GM18873 (cell line): ENCODE data around the gene IRAK3.
"Not testable (repeated sequence)": the region's sequence is repeated elsewhere in the genome, so short reads cannot be mapped to it uniquely, and the experiment has no call there.

Experiments
- ATAC-seq: cut with Tn5 transposase; IDR thresholded peaks from one replicate; pipeline ENCODE4 v1.9.1; 2021; ENCODE audit warnings: mild to moderate bottlenecking, moderate library complexity, moderate number of reproducible peaks; ENCODE audit not compliant: unreplicated experiment, low FRiP score

IRAK3 gene

GRCh38 chr12:66169221-66170170 is 19.5 kb upstream of the IRAK3 start, which contains the start of gene TMBIM4:
Gene TMBIM4 (minus strand): TSS chr12:66169996. CDS start chr12:66169951, 45 bp downstream.
- peak; percentile 80 for ATAC-seq

- no peak for ATAC-seq
Observed at GRCh38 chr12:66170606-66171005, 18.4 kb upstream of the IRAK3 start.

GRCh38 chr12:66174391-66175325 is 14.4 kb upstream of the IRAK3 start:
- not testable (repeated sequence) for ATAC-seq

- ATAC-seq, result no peak
Observed at GRCh38 chr12:66176105-66176900, 12.7 kb upstream of the IRAK3 start.

GRCh38 chr12:66182956-66183355 is 6.1 kb upstream of the IRAK3 start:
- ATAC-seq, result no peak

GRCh38 chr12:66184822-66185221 is 4.2 kb upstream of the IRAK3 start:
- ATAC-seq, result not testable (repeated sequence)

- ATAC-seq, result no peak
Observed at GRCh38 chr12:66187036-66187435, 2.0 kb upstream of the IRAK3 start.

GRCh38 chr12:66187821-66188220 is 1.2 kb upstream of the IRAK3 start:
- no peak for ATAC-seq

GRCh38 chr12:66189486-66189843 is 451 bp downstream of the IRAK3 start:
- peak; percentile 4 for ATAC-seq

GRCh38 chr12:66189889-66190288 is 875 bp downstream of the IRAK3 start:
- ATAC-seq, result no peak

GRCh38 chr12:66190519-66191370 is 1.7 kb downstream of the IRAK3 start:
- no peak for ATAC-seq

- ATAC-seq, result no peak
Observed at GRCh38 chr12:66191547-66192126, 2.6 kb downstream of the IRAK3 start.

- ATAC-seq, result no peak
Observed at GRCh38 chr12:66194122-66194521, 5.1 kb downstream of the IRAK3 start.

GRCh38 chr12:66195242-66195641 is 6.2 kb downstream of the IRAK3 start:
- no peak for ATAC-seq

GRCh38 chr12:66196806-66197205 is 7.8 kb downstream of the IRAK3 start:
- ATAC-seq, result peak; percentile 86

- ATAC-seq, result no peak
Observed at GRCh38 chr12:66197495-66197921, 8.5 kb downstream of the IRAK3 start.

- no peak for ATAC-seq
Observed at GRCh38 chr12:66199141-66199540, 10.1 kb downstream of the IRAK3 start.

GRCh38 chr12:66199831-66200509 is 11.0 kb downstream of the IRAK3 start:
- no peak for ATAC-seq
